DND-41 (cell line): ENCODE data around the gene NUCKS1.

Experiments
- EZH2 ChIP-seq: IDR thresholded peaks from 3 replicates; pipeline ENCODE4 v1.6.1; 2012; ENCODE audit warnings: borderline replicate concordance, low read depth, mild to moderate bottlenecking, moderate library complexity, low read length, inconsistent platforms; ENCODE audit not compliant: severe bottlenecking
- TF ChIP-seq, protein P1 (sequence below): IDR thresholded peaks from 2 replicates; pipeline ENCODE4 v1.5.1; 2012; ENCODE audit warnings: borderline replicate concordance, low read length, moderate library complexity, mild to moderate bottlenecking; ENCODE audit not compliant: poor library complexity, severe bottlenecking; ENCODE audit errors: extremely low read depth

DNA sequence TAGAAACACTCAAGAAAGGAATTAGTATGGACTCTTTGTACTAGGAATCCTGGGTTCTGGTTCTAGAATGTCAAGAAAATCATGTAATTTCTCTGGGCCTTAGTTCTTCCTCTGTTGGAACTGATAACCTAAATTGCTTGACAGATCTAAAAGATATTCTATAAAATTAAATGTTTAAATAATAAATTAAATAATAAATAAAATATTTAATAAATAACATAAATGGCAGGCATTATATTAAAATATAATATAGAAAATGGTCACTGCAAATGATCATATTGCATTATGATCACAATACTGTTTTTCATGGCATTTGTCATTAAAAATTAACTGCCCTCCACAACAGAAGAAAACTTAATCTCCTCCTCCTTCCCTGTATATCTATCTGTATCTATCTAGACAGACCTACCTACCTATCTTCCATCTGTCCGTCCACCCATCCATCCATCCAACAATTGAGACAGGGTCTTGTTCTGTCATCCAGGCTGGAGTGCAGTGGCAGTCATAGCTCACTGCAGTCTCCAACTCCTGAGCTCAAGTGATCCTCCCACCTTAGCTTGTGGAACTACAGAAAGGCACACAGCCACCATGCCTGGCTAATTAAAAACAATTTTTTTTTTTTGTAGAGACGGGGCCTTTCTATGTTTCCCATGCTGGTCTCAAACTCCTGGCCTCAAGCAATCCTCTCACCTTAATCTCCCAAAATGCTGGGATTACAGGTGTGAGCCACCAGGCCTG is 16.4 kb downstream of the NUCKS1 start:
- TF ChIP-seq, protein P1, sequence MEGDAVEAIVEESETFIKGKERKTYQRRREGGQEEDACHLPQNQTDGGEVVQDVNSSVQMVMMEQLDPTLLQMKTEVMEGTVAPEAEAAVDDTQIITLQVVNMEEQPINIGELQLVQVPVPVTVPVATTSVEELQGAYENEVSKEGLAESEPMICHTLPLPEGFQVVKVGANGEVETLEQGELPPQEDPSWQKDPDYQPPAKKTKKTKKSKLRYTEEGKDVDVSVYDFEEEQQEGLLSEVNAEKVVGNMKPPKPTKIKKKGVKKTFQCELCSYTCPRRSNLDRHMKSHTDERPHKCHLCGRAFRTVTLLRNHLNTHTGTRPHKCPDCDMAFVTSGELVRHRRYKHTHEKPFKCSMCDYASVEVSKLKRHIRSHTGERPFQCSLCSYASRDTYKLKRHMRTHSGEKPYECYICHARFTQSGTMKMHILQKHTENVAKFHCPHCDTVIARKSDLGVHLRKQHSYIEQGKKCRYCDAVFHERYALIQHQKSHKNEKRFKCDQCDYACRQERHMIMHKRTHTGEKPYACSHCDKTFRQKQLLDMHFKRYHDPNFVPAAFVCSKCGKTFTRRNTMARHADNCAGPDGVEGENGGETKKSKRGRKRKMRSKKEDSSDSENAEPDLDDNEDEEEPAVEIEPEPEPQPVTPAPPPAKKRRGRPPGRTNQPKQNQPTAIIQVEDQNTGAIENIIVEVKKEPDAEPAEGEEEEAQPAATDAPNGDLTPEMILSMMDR, result no peak
- no peak for TF ChIP-seq EZH2
